IPS-NIHi7 (cell line): ENCODE results near the gene CD58.
A peak's percentile ranks its signal among the peaks of the same experiment; 100 is the strongest.

Experiments used
- DNase-seq: peaks from one replicate; pipeline ENCODE4 v3.0.0; 2012; ENCODE audit warnings: mixed read lengths; ENCODE audit errors: extremely low spot score

Gene CD58

GRCh38 chr1:116493484-116494352 is 77.1 kb downstream of the CD58 start:
- no peak for DNase-seq

GRCh38 chr1:116493036-116493435 is 77.8 kb downstream of the CD58 start:
- DNase-seq: no peak

DNA sequence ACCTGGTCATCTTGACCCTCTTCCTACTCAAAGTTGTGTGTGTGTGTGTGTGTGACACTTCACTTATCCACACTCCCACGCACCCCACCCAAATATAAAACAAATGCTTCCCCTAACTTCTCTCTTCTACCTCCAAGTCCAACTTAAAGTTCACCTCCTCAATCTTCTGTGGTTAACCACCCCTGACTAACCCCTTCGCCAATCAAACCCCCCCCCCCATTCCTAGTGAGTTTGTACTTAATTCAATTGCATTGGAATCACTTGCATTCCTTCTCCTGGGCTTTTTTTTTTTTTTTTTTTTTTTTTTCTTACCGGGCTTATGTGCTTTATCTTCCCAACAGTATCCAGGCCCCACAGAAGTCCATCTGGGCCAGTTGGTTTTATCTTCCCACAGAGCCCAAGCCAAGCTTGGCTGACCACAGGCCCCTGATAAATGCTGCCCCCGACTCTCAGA is 78.4 kb downstream of the CD58 start:
- DNase-seq: no peak

DNA sequence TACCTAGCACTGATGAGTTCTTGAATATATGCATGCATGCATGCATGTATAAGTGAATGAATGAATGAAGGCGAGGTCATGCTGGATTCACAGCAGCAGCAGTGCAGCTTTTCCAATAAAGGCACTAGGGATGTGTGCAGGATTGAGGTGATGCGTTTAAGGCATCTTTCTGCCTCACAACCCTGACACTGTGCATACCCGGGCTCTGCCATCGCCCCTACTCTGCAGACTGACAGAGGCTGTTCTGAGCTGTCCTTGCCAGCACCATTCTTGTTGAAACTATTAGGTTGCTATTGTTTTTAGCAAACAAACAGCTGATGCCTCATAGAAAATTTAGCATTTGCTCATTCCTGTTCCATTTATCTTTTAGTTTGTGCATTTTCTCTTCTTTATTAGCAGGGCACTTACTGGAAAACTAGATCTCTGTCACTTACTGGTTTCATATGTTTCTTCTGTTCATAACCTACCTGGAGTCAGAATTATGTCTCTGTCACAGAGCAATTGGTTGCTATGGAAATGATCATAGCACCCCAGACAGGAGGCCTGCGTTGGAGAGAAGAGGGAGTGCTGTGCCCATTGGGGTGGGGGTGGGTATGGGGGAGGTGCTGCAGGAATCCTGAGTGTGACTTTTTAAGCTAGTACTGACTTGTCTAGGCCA is 79.0 kb downstream of the CD58 start:
- DNase-seq: no peak

DNA sequence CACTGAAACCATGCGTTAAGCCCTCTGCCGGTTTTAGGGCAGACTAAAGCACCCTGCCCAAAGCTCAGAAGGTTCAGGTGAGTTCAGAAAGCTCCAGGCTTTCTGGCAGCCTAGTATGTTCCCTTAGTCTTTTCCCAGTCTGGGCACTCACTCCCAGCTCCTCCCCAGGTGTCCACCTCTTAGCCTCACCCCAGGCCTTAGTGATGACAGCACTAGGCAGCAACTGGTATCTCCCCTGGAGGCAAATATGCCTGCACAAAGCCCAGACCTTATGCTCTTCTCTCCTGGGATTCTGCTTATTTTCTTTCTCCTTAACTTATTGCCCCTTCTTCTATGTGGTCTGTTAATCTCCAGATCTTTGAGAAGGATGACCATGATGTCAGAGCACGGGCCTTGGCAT is 80.2 kb downstream of the CD58 start:
- no peak for DNase-seq

- no peak for DNase-seq
Observed at GRCh38 chr1:116489231-116489697, 81.6 kb downstream of the CD58 start.

DNA sequence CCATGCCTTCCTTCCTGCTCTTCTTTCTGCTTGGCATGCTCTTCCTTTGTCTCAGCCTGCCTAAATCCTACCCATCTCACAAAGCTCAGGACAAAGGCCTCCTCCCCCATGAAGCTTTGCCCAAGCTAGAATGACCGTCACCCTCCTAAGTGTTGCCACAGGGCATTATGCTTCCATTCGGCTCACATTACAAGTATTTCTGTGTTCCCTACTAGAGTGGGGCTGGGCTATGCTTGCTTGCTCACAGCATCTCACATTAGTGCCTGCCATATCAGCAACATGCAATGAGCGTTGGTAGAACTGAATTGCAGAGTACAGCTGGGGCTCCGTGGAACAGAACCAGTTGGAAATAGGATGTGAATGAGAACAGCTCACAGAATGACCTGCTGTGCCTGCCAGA is 82.8 kb downstream of the CD58 start:
- DNase-seq: no peak

GRCh38 chr1:116487583-116487982 is 83.2 kb downstream of the CD58 start:
- no peak for DNase-seq

DNA sequence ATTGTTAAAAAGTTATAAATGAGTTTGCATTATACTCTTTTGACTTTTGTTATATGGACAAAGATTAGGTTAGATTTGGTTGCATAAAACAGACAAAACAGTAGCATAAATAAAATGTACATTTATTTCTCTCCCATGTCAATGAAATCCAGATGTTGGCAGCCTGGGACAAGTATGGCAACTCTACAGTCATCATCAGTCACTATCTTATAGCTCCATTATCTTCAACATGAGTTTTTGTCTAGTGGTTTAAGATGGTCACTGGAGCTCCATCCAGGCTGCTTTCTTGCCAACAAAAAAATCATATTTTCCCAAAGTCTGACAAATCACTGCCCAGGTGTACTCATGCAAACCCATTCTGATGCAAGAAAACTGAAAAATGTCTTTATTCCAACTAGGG is 83.8 kb downstream of the CD58 start:
- no peak for DNase-seq

- no peak for DNase-seq
Observed at GRCh38 chr1:116486424-116486823, 84.4 kb downstream of the CD58 start.

DNA sequence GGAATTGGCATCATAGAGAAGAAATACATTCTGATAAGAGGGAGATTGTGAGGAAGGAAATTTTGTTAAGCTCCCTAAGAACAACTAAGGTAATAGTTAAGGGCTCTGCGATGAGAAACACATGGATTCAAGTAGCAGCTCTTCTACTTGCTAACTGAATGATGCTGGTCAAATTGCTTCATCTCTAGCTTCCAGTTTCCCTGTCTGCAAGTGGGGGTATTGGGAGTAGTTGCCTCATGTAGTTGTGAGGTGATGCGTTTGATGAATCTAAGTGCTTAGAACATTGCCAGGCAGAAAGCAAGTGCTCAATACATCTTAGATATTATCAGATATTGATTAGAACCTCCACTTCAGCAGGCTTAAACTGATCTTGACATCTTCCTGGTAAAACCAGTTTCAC is 84.8 kb downstream of the CD58 start:
- DNase-seq: no peak

DNA sequence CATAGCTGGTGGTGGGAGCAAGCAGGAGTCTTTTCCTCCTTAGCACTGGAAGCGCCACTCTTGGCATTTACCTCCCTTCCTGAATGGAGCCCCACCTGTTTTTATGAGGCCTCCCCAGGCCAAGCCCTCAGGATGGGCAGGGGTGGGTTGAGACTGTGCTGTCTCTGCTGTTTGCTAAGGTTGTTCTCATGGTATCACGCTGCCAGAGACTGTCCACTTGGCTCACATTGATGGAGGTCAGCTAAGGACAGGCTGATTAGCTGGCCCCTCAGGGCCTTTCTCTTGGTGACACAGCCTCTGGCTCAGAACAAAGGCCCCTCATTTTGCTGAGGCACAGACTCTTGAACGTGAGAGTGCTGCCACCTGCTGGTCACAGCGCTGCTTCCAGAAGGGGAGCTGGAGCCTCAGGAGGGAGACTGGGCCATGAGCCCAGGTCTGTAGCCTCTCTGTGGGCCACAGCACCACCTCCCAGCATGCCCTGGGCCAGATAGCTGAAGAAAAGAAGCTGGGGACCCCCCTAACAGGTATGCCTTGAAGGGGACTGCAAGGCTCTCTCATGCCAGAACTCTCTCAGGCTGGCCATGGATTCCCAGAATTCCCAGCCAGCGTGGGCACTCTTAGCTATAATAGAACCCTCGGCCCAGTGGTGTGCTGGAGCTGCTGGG is 85.6 kb downstream of the CD58 start:
- DNase-seq: peak; percentile 91

DNA sequence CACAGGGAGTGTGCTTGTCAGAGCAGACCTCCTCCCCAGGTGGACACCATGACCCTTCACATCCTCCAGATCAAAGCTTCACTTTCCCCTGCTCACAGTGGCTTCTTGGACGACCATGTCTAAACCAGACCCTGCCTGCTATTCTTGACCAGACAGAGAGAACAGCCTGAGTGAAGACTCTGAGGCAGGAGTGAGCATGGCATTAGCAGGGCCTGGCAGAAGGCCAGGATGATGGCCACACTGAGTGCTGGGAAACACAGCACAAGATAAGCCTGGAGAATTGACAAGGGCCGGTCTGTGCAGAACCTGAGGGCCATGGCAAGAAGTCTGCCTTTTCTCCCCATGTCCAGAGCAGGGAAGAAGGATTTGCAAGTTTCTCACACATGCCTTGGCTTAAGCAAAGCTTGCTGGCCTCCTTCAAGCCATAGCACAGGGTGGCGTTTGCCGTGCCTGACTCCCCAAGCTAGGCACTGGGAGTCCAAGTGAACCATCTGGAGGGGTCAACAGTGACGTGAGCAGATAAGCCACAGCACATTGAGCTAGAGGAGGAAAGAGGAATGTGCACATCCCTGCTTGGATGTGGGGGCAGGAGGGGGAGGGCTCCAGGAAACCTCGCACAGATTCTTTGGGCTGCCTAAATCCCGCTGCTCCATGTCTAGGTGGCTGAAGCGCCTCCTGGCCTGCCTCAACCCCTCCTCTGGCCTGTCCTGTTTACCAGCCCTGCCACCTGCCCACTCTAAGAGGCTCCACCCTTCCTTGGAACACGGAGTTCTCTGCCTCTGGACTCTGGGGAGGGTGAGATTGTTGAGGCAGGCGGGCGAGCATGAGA is 87.1 kb downstream of the CD58 start:
- DNase-seq: no peak

DNA sequence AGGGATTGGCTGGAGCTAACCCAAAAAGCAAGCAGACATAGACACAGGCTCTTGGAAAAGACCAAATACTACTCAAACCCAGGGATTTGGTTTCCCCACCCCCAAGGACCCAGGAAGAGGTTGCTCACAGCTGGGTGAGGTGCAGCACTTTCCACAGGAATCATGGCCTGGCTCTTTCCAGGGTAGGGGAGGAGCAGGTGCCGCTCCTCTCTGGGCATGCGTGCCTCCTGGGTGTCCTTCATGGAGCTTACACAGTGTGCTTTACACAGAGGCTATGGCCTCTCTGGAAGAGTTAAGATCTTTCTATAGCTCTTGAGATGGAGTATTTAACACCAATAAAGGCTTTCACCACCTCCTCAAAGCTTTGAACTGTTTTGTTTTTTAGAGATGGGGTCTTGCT is 88.3 kb downstream of the CD58 start:
- DNase-seq: no peak

DNA sequence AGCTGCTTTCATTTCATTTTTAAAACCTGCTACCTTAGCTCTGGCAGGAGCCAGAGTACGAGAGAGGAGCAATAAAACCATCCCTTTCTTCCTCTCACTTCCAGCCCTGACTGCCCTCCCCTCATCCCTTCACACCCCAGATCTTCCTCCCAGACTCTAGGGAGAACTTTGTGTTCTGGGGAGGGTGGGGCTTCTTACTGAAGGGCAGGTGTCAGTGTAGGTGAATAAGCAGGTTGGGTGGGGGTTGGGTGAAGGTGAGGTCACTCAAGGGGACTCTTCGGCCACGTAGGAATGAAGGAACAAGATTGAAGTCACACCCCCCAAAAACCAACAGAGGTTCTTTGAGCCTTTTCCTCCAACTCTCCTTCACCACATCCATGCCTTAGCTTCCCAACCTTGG is 88.9 kb downstream of the CD58 start:
- no peak for DNase-seq

DNA sequence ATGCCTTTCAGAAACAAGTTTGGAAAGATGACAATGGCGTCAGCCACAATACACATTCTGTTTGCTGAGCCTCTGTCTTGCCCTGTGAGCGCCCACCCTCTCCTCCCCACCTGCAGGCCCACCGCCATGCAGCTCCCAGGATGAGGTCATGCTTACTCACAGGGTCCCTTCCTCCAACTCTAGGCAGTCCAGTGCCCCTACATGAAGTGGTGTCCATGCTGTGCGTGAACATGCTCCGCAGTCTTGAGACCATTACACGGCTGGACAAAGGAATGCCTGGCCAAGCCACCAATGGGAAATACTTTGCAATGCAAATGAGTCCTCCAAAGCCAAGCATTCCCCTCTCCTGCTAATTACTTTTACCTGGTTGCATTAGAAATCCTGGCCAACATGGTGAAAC is 92.2 kb downstream of the CD58 start:
- DNase-seq: no peak

- DNase-seq: no peak
Observed at GRCh38 chr1:116477429-116477828, 93.4 kb downstream of the CD58 start.

GRCh38 chr1:116476321-116476720 is 94.5 kb downstream of the CD58 start:
- no peak for DNase-seq

- no peak for DNase-seq
Observed at GRCh38 chr1:116475850-116476218, 95.0 kb downstream of the CD58 start.

DNA sequence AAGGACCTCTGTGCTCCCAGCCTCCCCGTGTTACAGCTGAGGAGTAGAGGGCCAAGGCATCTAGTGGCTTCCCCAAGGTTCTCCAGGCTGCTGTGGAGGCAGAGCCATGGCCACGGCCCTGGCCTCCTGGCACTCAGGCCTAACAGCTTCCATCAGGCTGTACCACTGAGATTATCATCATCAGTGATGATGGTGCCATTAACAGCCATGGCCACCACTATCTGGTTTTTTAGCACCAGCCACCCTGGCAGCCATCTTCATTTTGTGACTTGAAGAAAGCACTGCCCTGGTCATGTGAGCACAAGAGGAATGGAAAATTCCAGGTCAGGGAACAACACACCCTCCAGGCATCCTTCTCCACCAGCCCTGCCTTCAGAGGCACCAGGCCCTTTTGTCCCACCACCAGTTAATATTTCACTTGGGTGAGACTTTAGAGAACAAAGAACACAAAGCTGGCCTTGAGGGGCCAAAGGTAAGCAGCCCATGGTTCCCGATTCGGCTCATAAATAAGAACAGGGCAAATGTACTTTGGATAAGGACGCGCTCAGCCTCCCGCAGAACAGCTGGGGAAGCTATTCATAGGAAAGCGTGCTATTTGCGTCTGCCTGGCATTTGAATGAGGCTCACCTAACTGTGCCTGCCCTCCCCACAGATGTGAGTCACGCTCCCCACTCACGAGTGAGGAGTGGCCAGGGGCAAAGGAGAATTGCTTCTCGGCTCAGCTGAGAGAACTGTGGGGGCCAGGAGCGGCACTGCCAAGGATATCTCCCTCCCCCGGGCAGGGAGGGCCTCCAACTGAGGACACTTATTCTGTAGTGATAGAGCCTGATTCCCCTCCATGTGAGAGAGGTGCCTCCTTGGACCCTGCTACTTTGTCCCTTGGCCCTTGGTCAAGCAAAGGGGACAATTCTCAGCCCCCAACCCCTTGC is 95.6 kb downstream of the CD58 start:
- no peak for DNase-seq
